HG02870 (cell line): ENCODE data around the gene SLFNL1.
A peak's percentile ranks its signal among the peaks of the same experiment; 100 is the strongest.

ENCODE experiments used
- ATAC-seq: cut with Tn5 transposase; IDR thresholded peaks from one replicate; pipeline ENCODE4 v1.9.1; 2021; ENCODE audit warnings: mild to moderate bottlenecking, moderate library complexity; ENCODE audit not compliant: unreplicated experiment

SLFNL1 gene

DNA sequence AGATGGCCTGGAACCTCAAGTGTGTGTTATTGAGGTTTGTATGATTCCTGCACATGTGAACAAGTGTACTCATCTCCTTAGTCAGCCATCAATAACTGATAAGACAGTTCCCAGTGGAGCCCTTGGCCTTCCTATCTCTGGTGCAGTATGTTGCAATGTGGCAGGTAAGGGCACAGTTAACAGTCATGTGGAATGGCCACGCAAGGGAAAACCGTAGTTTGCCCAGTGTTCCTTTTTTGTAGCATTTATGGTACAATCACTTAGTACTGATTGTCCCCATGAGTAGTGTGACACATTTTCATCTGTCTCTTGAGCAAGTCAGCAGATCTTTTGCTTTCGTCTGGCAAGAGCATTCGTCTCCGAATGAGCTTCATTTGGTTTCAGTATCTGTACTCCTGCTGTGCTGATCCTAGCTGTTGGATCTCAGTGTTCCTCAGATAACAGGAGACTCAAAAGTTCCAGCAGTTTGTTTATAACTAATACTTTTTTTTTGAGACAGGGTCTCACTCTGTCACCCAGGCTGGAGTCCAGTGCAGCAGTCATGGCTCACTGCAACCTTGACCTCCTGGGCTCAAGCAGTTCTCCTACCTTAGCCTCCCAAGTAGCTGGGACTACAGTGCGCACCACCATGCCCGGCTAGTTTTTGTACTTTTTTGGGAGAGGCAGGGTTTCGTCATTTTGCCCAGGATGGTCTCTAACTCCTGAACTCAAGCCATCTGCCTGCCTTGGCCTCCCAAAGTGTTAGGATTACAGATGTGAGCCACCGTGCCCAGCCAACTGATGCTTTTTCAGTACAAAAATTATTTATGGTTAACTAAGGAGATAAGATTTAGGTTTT is 33.9 kb downstream of the SLFNL1 start:
- no peak for ATAC-seq

DNA sequence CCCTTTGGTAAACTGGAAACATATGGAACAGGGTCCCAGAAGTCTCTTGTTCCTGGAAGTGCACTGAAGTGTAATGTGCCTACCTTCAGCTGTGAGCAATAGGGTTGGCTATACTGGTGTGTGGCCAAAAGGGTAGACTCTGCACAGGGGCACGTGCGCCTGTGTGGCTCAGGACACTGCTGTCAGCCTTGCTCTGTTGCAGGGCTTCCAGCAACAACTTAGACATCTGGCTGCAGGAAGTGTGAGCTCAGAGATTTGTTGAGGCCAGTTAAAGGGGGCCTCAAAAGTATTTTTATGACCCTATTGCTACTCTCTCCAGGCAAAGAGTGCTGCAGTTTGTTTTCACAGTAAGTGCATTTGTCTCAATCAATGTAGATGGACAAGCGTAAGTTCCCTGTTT is 34.6 kb downstream of the SLFNL1 start:
- no peak for ATAC-seq

DNA sequence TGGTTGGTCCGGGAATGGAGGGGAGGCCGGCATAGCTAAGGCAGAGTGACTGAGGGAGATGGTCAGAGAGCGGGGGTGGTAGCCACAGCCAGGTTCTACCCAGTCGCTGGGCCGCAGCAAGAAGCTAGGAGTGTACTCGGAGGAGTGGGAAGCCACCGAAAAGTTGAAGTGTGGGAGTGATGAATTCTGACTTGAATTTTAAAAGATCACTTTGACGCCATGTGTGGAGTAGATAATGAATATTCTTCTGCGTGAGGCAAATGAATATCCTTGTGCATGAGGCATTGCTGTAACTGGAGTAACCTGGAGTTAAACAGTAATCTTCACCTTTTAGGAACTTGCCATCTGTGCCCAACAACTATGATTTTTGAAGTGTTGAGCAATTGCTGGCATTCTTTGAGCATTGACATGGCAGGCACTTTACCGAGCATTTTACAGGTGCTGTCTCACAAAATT is 35.2 kb downstream of the SLFNL1 start:
- no peak for ATAC-seq

DNA sequence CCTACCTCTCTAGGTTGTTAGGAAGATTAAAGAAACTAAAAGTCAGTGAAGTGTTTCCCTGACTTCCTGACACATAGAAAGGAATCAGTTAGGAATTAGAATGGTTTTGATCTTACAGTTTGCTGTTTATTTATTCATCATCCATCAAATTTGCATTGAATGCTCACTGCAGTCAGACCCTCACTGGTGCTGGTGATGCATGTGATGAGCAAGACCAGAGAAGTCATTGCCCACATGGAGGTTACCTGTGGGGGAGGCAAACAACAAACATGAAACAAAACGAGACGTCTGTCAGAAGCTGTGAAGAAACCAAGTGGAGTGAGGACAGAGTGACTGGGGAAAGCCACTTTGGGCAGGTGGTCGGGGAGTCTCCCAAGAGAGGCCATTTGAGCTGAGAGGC is 35.6 kb downstream of the SLFNL1 start:
- no peak for ATAC-seq

DNA sequence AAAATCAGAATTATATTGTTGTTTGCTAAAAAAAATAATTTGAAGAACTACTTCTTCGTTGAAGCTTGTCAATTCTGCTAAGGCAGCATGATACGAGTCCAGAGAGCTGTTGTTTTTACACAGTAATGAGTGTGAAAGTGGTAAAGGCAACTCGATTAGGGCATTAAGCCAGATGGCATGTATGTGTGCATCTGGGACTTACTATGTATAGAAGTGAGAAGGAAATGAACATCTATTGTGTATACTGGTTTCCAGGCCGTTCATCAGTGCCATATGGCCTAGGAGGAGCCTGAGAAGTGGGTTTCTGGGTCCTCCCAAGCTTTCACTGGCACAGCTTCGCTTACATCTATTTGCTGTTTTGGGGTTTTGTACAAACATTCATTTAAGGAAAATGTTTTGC is 36.4 kb downstream of the SLFNL1 start:
- no peak for ATAC-seq

DNA sequence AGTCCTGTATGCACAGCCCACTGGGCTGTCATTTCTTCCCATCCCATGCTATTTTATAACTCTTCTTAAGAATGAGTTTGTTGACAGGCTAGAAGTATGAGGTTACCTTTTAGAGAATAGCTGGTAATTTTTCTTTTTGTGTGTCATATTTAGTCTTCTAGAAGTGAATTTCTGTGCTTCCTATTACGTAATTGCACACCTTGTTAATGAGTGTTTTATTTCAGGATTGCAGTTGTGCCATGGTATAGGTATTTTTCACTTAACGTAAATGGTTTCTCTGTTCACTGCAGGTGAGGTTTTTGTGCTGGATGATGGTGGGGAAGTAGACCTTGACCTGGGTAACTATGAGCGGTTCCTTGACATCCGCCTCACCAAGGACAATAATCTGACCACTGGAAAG is 37.0 kb downstream of the SLFNL1 start:
- ATAC-seq = no peak

DNA sequence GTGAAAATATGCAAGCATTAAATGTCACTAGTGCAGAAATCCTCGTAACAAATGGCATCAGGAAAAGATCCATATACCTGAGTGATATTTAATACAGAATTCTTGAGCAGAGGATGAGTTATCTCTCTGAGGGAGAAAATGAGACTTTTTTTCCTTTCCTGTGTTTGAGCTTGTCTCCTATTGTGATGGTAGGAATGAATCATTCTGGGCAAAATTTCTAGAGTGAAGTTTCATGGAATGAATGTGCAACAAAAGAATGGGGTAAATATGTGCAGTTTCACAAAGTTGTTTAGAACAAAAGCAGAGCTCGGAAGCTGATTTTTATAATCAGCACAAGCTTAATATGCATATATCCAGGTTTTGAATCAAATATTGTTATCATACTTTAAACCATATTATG is 37.5 kb downstream of the SLFNL1 start:
- no peak for ATAC-seq

DNA sequence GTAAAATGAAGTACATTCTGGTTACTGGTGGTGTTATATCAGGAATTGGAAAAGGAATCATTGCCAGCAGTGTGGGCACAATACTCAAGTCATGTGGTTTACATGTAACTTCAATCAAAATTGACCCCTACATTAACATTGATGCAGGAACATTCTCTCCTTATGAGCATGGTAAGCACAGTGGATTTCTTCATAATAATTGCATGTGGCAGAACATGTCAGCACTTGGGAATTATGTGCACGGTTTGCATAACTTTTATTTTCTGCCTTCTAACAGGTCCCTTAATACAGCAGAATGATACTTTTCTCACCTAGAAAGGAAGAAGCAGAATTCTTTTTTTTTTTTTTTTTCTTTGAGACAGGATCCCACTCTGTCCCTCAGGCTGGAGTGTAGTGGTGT is 38.2 kb downstream of the SLFNL1 start:
- ATAC-seq = no peak

DNA sequence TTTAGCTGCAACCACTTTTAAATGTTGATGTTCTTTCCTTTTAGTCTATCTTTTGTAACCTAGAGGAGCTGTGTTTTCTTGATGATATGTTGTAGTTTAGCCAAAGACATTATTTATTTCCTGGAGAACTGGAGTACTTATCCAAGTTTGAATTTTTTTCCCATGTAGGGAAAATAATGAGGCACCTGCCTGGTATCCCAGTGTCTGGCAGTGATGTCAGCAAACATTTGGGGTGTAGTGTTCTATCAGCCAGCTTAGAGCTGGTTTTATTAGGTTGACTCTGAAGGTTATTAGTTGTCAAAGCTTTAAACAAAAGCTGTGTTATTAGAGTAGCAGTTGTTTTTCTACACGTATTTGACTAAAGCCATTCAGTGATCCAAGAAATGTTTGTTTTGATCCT is 38.8 kb downstream of the SLFNL1 start:
- ATAC-seq = no peak

DNA sequence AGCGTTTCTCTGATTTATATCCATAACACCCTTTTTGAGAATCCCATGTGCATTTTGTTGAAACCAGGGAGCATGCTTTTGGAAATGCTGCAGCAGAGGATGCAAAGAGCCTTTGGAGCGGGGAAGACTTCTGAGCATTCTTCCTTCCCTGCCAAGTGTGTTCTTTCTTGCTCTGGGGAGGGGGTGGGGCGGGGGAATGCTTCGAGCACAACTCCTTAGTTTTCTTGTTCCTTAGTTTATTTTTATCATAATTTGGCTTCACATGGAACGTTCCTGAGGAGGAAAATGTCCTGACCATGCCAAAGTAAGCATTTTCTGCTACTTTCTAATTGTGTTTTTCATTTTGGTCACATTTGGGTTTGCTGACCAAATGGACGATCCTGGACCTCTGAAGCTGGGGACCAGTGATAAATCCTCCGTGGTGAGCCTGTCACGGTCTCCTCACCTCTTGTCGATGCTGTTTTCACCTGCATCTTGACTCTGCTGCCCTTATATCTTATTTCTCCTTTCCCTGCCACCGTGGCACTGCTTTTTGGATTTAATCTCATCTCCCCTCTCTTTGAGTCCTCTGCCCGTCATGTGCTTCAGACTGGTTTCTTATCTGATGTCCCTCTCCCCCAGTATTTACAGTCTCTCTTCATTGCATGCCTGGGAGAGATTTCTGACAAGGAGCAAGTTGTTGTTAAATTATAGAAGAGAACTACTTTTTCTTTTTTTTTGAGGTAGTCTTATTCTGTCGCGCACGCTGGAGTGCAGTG is 39.7 kb downstream of the SLFNL1 start:
- ATAC-seq = no peak

DNA sequence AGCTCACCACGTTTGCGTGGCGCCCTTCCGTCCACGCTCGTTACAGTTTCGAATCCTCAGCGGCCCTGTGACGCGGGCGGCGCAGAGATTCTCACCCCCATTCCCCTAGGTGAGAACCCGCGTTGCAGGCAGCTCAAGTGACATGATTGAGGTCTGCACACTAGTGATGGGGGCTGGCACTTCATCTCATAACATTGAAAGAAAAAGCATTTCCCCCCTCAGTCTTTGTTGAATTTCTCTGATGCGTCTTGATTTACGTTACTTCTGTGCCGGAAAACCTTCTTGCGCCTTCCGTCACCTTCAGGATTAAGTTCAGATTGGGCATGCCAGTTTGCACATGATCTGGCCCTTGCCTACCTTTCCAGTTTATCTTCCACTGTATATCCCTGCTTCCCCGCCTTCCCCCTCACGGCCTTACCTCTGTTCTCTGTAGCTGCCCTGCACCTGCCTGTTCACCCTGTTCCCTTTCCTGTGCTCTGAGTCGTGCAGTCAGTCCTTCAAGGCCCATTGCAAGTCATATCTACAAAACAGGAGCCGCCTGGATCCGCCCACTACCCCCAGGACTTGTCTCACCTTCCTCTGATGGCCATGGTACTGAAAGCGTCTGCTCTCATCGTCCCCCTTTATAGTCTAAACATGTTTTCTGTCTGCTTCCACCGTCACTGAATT is 40.9 kb downstream of the SLFNL1 start:
- no peak for ATAC-seq

DNA sequence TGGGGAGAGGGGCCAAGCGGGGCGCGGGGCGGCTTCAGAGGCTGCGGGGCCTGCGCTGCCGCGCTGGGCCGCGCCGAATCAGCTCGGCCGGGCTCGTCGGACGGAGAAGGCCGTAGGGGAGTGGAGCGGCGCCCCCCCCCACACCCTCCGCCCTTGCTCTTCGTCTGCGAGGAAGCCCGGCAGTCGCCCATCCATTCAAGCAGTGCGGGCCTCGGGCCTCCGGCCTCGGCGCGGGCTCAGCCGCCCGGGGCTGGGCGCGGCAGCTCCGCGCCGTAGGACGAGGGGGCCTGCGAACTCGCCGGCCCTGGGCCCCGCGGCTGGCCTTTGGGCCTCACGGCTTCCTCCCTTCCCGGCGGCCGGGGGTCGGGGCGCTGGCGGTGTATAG is 41.5 kb downstream of the SLFNL1 start:
- peak; percentile 13 for ATAC-seq

DNA sequence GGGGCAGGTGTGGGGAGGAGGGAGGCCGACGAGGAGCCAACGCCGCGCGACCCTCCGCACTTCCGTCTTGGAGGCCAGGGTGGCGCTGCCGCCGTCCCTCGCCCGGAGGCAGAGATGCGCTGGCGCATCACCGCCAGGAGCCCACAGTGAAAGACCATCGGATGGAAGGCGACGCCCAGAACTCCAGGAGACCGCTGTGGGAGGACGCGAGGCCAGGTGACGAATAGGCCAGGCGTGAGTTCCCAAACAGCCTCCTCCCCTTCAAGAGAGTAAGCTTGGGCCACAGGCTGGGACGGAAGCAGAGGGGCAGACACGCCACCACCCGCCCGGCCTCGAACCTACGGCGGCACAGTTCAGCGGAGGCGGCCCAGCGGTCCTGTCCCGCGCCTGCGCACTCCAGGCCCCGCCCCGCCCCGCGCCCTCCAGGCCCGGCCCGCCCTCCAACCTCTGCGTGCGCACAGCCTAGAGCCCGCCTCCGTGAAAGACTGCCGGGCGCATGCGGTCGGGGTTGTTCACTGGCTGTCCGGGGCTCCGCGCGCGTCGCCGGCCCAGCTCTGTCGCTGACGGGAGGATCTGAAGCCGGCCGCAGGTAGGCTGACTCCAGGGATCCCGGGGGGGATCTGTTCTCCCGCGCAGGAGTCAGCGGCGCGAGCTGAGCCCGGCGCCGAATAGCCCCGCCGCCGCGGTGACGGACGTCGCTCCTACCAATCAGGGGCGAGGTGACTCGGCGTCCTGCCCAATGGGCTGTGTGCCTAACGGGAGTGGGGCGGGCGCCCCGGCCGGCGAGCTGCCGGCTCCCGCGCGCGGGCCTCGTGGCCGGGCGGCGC is 42.1 kb downstream of the SLFNL1 start, which contains the start of gene CTPS1:
Gene CTPS1 (plus strand): TSS at position 456 of the 827 bp plus-strand sequence. CDS start 3,595 bp downstream, outside the sequence.
- peak; percentile 84 for ATAC-seq

DNA sequence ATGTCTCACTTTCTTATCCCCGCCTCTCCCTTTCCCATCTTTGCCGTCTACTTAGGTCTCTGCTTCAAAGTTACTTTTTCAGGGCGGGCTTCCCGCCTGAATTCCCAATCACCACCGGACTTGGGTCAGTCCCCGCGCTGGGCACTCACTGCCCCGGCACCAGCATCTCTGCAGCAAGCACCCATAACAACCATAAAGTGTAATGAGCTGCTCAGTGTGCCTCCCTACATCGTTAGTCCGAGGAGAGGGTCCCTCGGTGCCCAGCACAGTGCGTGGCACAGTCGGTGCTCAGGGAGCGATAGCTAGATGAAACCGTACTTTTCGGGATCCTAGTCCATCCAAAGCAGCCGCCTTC is 42.7 kb downstream of the SLFNL1 start:
- ATAC-seq = no peak

DNA sequence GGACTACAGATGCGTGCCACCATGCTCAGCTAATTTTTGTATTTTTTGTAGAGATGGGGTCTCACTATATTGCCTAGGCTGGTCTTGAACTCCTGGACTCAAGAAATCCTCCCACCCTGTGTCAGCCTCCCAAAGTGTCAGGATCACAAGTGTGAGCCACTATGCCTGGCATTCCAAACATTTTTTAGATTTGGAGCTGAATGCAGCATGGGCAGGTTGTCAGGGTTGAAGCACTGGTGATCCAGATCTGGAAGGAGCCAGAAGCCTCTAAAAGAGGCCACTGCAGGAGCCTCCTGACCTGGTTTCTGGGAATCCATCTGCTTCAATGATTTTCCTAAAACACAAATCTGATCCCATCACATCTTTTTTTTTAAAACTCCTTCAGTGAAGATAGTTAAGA is 43.8 kb downstream of the SLFNL1 start:
- no peak for ATAC-seq

DNA sequence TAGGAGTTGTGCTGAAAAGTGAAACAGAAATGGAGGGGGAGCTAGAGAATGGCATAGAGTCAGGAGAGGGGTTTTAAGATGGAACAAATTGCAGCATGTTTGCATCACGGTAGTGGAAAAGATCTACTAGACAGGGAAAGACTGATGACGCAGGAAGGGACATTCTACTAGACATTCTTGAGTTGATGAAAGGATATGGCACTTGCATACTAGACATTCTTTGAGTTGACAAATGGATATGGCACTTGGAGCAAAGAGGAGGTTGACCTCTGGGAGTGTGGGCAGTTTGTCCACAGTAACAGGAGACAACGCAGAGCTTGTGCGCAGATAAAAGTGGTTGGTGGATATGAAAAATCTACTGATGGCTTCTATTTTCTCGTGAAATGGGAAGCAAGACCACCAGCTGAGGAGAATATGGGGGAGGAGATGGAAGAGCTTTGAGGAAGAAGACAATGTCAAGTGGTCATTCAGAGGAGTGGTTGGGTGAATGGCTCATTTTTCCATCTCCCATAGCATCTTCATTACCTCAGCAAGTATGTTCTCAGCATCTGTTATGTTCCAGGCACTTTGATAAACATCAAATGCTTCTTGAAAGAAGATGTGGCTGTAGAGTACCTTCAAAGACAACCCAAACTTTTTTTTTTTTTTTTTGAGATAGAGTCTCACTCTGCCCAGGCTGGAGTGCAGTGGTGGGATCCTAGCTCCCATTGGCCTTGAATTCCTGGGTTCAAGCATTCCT is 44.4 kb downstream of the SLFNL1 start:
- no peak for ATAC-seq

DNA sequence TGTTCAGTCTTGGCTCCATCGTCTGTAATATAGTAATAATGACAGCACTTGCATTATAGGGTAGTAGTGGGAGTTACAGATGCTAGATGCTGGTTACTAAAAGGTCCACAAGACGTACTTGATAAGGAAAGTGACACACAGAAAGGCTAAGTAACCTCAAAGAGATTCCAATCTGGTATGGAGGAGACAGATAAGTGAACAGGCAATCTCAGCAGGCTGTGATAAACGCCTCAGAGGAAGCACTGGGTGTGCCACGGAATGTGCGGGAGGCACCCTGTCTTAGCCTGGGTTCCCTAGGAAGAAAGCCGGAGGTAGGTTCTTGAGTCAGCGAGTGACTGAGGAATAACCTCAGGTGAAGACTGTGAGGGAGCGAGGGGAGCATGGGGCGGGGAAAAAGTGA is 46.6 kb downstream of the SLFNL1 start:
- no peak for ATAC-seq

DNA sequence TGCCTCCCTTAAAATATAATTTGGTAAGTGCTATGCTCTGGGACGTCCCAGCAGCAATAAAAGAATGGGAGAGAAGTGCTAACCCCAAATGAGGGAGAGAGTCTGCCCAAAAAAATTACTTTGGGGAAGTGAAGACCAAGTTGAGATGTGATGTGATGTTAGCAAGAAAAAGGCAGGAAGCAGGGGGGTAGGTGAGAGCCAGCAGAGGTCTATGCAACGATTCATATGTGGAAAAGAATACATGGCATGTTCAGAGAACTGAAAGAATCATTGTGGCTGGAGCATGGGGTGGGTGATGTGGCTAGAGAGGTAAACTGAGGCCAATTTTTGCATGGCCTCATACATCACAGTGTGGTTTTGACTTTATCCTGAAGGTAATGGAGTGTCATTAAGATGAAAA is 47.6 kb downstream of the SLFNL1 start:
- ATAC-seq = no peak

DNA sequence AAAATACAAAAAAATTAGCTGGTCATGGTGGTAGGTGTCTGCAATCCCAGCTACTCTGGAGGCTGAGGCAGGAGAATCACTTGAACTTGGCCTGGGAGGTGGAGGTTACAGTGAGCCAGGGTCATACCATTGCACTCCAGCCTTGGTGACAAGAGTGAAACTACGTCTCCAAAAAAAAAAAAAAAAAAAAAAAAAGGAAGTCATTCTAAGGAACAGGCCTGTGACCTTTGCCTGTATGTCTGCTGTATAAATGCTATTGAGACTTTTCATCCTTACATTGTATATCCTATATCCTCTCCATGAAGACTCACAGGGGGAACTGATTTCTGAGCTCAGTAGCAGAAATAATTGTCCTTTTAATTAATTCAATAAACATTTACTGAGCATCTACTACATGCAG is 49.6 kb downstream of the SLFNL1 start:
- ATAC-seq = no peak

DNA sequence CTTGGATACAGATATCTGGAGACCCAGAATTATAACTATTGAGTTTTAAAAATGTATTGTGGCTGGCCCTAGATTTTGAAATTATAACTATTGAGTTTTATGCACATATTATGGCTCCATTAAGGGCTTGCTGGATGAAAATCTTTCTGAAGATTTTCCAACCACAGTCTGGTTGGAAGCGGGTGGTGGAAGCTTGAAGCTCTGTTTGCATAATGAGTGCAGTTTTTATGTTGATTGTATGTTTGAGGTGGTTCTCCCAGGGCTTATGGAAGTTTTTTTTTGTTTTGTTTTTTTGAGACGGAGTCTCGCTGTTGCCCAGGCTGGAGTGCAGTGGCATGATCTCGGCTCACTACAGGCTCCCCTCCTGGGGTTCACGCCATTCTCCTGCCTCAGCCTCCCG is 52.1 kb downstream of the SLFNL1 start:
- no peak for ATAC-seq
